ENCODE results near the gene WDR70.

The WDR70 gene

DNA sequence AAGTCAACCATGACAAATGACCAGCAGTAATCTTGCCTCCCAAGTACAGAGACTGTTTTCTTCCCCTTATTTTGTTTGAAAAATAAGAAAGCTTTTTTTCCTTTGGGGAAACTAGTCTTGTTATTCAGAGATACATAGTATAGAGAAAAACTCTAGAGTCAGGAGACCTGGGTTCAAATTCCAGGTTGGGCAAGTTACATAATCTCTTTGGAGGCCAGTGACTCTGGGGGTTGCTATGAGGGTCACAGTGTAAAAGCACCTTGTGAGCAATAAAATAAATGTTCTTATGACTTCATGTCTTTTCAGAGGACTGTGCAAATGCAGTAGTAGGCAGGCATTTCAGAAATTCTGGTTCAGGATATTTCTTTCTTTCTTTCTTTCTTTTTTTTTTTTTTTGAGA, 389.3 kb downstream of the WDR70 start (continued):
- TF ChIP-seq ARNTL (CRISPR knock-in tag; IDR thresholded peaks at IDR 0.05; ENCODE audit: borderline replicate concordance, low read depth), result no peak
- no peak for TF ChIP-seq ZFP3 (CRISPR knock-in tag; IDR thresholded peaks at IDR 0.05)
- TF ChIP-seq TCF4 (CRISPR knock-in tag; IDR thresholded peaks at IDR 0.05; ENCODE audit: borderline replicate concordance), result no peak
- no peak for TF ChIP-seq RARB (CRISPR knock-in tag; IDR thresholded peaks at IDR 0.05)

DNA sequence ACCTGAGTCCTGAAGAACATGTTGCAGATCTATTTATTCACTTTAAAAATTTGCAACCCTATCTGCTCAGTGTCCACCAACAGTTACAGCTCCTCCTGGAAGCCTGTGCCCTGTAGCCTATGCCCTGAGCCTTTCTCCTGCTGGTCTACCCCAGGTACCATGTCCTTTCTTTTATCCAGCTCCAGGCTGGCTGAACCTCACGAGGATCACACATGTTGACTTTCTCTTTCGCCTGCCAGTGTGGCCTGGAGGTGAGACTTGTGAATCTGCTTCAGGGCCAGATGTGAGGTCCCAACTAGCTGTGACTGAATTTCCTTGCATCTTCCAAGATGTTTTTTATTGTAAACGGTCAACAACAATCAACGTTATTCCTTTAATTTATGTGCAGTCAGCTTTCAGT, 390.0 kb downstream of the WDR70 start:
- TF ChIP-seq ZNF565 (CRISPR knock-in tag; conservative IDR thresholded peaks at IDR 0.05; ENCODE audit: low read depth) (no peak), ARNTL (CRISPR knock-in tag; IDR thresholded peaks at IDR 0.05; ENCODE audit: borderline replicate concordance, low read depth) (no peak), ZFP30 (CRISPR knock-in tag; IDR thresholded peaks at IDR 0.05) (no peak), TCF4 (CRISPR knock-in tag; IDR thresholded peaks at IDR 0.05; ENCODE audit: borderline replicate concordance) (no peak), SNAI2 (CRISPR knock-in tag; IDR thresholded peaks at IDR 0.05) (no peak), TOX (CRISPR knock-in tag; IDR thresholded peaks at IDR 0.05; ENCODE audit: borderline replicate concordance) (no peak)
- TF ChIP-seq, protein P1, sequence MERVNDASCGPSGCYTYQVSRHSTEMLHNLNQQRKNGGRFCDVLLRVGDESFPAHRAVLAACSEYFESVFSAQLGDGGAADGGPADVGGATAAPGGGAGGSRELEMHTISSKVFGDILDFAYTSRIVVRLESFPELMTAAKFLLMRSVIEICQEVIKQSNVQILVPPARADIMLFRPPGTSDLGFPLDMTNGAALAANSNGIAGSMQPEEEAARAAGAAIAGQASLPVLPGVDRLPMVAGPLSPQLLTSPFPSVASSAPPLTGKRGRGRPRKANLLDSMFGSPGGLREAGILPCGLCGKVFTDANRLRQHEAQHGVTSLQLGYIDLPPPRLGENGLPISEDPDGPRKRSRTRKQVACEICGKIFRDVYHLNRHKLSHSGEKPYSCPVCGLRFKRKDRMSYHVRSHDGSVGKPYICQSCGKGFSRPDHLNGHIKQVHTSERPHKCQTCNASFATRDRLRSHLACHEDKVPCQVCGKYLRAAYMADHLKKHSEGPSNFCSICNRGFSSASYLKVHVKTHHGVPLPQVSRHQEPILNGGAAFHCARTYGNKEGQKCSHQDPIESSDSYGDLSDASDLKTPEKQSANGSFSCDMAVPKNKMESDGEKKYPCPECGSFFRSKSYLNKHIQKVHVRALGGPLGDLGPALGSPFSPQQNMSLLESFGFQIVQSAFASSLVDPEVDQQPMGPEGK (CRISPR knock-in tag; IDR thresholded peaks at IDR 0.05; ENCODE audit: borderline replicate concordance), result no peak
- TF ChIP-seq, protein P2, sequence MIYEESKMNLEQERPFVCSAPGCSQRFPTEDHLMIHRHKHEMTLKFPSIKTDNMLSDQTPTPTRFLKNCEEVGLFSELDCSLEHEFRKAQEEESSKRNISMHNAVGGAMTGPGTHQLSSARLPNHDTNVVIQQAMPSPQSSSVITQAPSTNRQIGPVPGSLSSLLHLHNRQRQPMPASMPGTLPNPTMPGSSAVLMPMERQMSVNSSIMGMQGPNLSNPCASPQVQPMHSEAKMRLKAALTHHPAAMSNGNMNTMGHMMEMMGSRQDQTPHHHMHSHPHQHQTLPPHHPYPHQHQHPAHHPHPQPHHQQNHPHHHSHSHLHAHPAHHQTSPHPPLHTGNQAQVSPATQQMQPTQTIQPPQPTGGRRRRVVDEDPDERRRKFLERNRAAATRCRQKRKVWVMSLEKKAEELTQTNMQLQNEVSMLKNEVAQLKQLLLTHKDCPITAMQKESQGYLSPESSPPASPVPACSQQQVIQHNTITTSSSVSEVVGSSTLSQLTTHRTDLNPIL (CRISPR knock-in tag; IDR thresholded peaks at IDR 0.05; ENCODE audit: low read depth), result no peak
- TF ChIP-seq, protein P3, sequence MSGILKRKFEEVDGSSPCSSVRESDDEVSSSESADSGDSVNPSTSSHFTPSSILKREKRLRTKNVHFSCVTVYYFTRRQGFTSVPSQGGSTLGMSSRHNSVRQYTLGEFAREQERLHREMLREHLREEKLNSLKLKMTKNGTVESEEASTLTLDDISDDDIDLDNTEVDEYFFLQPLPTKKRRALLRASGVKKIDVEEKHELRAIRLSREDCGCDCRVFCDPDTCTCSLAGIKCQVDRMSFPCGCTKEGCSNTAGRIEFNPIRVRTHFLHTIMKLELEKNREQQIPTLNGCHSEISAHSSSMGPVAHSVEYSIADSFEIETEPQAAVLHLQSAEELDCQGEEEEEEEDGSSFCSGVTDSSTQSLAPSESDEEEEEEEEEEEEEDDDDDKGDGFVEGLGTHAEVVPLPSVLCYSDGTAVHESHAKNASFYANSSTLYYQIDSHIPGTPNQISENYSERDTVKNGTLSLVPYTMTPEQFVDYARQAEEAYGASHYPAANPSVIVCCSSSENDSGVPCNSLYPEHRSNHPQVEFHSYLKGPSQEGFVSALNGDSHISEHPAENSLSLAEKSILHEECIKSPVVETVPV (CRISPR knock-in tag; IDR thresholded peaks at IDR 0.05), result no peak
- no peak for ATAC-seq

DNA sequence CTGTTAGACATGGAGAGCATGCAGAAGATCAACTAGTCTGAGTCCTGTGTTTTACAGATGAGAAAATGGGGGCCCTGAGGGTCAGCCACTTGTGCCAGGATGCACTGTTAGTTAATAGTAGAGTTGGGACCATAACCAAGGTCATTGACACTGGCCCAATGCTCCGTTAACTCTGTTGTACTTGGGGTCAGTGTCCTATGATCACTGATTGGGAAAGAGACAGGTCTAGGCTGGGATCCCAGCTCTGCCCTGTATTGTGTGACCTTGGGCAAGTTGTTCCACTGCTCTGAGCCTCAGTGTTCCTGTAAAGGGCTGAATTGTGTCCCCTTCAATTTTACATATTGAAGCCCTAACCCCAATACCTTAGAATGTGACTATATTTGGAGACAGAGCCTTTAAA, 390.7 kb downstream of the WDR70 start:
- TF ChIP-seq ARNTL (CRISPR knock-in tag; IDR thresholded peaks at IDR 0.05; ENCODE audit: borderline replicate concordance, low read depth) (no peak), ISL1 (CRISPR knock-in tag; IDR thresholded peaks at IDR 0.05) (no peak)
- TF ChIP-seq, protein P1 (CRISPR knock-in tag; IDR thresholded peaks at IDR 0.05; ENCODE audit: borderline replicate concordance), result no peak
- ATAC-seq, result no peak

DNA sequence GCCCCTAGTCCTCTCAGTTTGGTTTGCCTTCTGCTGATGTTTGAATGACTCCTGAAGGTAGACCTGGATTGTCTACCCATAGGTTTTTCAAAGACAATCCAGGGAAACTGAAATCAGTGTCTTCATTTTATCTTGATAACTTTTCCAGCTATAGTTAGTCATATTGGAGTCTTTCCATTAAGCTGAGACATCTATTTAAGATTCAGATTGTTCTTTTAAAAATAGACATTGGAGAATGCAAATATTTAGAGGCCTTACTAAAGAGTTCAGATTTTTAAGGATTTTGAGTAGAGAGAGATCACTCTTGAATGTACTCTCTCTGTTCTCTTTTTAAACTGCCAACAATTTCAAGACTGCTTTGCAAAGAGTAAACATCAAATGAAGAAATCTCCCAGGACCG, 391.7 kb downstream of the WDR70 start:
- TF ChIP-seq OSR1 (CRISPR knock-in tag; IDR thresholded peaks at IDR 0.05), result no peak
- TF ChIP-seq CSDC2 (CRISPR knock-in tag; IDR thresholded peaks at IDR 0.05), result no peak
- no peak for TF ChIP-seq GLIS3 (CRISPR knock-in tag; IDR thresholded peaks at IDR 0.05)
- TF ChIP-seq, protein P2 (CRISPR knock-in tag; IDR thresholded peaks at IDR 0.05; ENCODE audit: low read depth), result no peak
- TF ChIP-seq ZFP3 (CRISPR knock-in tag; IDR thresholded peaks at IDR 0.05), result no peak
- TF ChIP-seq, protein P4, sequence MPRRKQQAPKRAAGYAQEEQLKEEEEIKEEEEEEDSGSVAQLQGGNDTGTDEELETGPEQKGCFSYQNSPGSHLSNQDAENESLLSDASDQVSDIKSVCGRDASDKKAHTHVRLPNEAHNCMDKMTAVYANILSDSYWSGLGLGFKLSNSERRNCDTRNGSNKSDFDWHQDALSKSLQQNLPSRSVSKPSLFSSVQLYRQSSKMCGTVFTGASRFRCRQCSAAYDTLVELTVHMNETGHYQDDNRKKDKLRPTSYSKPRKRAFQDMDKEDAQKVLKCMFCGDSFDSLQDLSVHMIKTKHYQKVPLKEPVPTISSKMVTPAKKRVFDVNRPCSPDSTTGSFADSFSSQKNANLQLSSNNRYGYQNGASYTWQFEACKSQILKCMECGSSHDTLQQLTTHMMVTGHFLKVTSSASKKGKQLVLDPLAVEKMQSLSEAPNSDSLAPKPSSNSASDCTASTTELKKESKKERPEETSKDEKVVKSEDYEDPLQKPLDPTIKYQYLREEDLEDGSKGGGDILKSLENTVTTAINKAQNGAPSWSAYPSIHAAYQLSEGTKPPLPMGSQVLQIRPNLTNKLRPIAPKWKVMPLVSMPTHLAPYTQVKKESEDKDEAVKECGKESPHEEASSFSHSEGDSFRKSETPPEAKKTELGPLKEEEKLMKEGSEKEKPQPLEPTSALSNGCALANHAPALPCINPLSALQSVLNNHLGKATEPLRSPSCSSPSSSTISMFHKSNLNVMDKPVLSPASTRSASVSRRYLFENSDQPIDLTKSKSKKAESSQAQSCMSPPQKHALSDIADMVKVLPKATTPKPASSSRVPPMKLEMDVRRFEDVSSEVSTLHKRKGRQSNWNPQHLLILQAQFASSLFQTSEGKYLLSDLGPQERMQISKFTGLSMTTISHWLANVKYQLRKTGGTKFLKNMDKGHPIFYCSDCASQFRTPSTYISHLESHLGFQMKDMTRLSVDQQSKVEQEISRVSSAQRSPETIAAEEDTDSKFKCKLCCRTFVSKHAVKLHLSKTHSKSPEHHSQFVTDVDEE (CRISPR knock-in tag; IDR thresholded peaks at IDR 0.05), result no peak
- TF ChIP-seq, protein P1 (CRISPR knock-in tag; IDR thresholded peaks at IDR 0.05; ENCODE audit: borderline replicate concordance), result no peak
- TF ChIP-seq, protein P3 (CRISPR knock-in tag; IDR thresholded peaks at IDR 0.05), result no peak
- TF ChIP-seq ZNF8 (CRISPR knock-in tag; IDR thresholded peaks at IDR 0.05), result no peak
- no peak for TF ChIP-seq ZNF565 (CRISPR knock-in tag; conservative IDR thresholded peaks at IDR 0.05; ENCODE audit: low read depth)
- TF ChIP-seq ZNF70 (CRISPR knock-in tag; IDR thresholded peaks at IDR 0.05), result no peak
- TF ChIP-seq ZFP30 (CRISPR knock-in tag; IDR thresholded peaks at IDR 0.05), result no peak
- no peak for TF ChIP-seq ARNTL (CRISPR knock-in tag; IDR thresholded peaks at IDR 0.05; ENCODE audit: borderline replicate concordance, low read depth)
- no peak for TF ChIP-seq ESRRG (CRISPR knock-in tag; IDR thresholded peaks at IDR 0.05)
- TF ChIP-seq SNAI2 (CRISPR knock-in tag; IDR thresholded peaks at IDR 0.05), result no peak
- no peak for TF ChIP-seq TCF4 (CRISPR knock-in tag; IDR thresholded peaks at IDR 0.05; ENCODE audit: borderline replicate concordance)
- TF ChIP-seq ZC3H10 (CRISPR knock-in tag; IDR thresholded peaks at IDR 0.05), result no peak
- TF ChIP-seq RARB (CRISPR knock-in tag; IDR thresholded peaks at IDR 0.05), result no peak
- no peak for ATAC-seq
